Kidney (tissue), 14 donors: ENCODE results near the gene MED13L. TPM values are rescaled to one million over a fixed set of nuclear protein-coding genes. Genes with fewer than 3 reads are reported as not detected.

Source experiments
- DNase-seq, 5 donors: peaks; one replicate each; pipeline ENCODE4 v3.0.0-alpha.2; 2013 to 2020
- FAIRE-seq: peaks from 2 replicates; lab custom pipeline; 2012; peaks lifted over from hg19 to GRCh38; lab: Jason Lieb, UNC
- H3K27ac ChIP-seq, 2 donors: one replicate each; pipeline ENCODE4 v1.7.0; 2013; ENCODE audit warnings: low read depth in 2 of 2, low read length in 2 of 2, inconsistent platforms in 1 of 2
- H3K27me3 ChIP-seq: one replicate; pipeline ENCODE4 v1.7.1; 2013; ENCODE audit warnings: low read length, inconsistent platforms; ENCODE audit not compliant: control insufficient read depth, insufficient read depth
- H3K36me3 ChIP-seq, 3 donors: one replicate each; pipeline versions ENCODE4 v1.7.0 to v1.7.1; 2013; ENCODE audit warnings: low read length in 3 of 3, control low read depth in 1 of 3, inconsistent platforms in 1 of 3; ENCODE audit not compliant: insufficient read depth in 3 of 3, control insufficient read depth in 2 of 3
- H3K4me1 ChIP-seq, 3 donors: one replicate each; pipeline versions ENCODE4 v1.7.0 to v1.7.1; 2013; ENCODE audit warnings: low read length in 3 of 3, inconsistent platforms in 1 of 3, low read depth in 1 of 3; ENCODE audit not compliant: control insufficient read depth in 2 of 3, insufficient read depth in 2 of 3
- H3K4me3 ChIP-seq, 3 donors: one replicate each; pipeline versions ENCODE4 v1.7.0 to v1.8.1; 2013; ENCODE audit warnings: low read length in 3 of 3, control low read depth in 1 of 3, inconsistent platforms in 1 of 3
- H3K9ac ChIP-seq, 3 donors: one replicate each; pipeline versions ENCODE4 v1.7.0 to v1.7.1; 2013; ENCODE audit warnings: low read length in 3 of 3, control low read depth in 1 of 3, inconsistent platforms in 1 of 3
- H3K9me3 ChIP-seq, 3 donors: one replicate each; pipeline versions ENCODE4 v1.7.0 to v1.7.1; 2013; ENCODE audit warnings: low read length in 3 of 3, control low read depth in 1 of 3, inconsistent platforms in 1 of 3; ENCODE audit not compliant: control insufficient read depth in 2 of 3, insufficient read depth in 1 of 3
- intact Hi-C: fragments of 100-400 bp; cut with DNase I; formaldehyde crosslinking; loops from one replicate; pipeline ENCODE4 v1.11.1; 2022
- polyA plus RNA-seq: library from polyadenylated mRNA; stranded (reverse); fragments of 350-450 nt; fragmentation: Illumina TruSeq; extraction: RNeasy Lipid Tissue Mini Kit (QIAGEN cat#74804); gene quantifications from one replicate; pipeline ENCODE4 v1.2.3, GENCODE V29; 2014; ENCODE audit warnings: low read depth, low replicate concordance; ENCODE audit not compliant: insufficient read depth
- total RNA-seq: library from RNA; stranded (reverse); fragmentation: NEBNext Ultra II Directional; extraction: Animal tissue kit (Norgen Biotek cat#: 25700); gene quantifications from one replicate; pipeline ENCODE4 v1.2.1, GENCODE V29; 2021
- TF ChIP-seq, protein P1 (sequence below): IDR thresholded peaks from 3 replicates; pipeline ENCODE4 v1.5.1; 2012; ENCODE audit warnings: mild to moderate bottlenecking, moderate library complexity, borderline replicate concordance; ENCODE audit not compliant: insufficient read depth; ENCODE audit errors: extremely low read depth
- donor health status: control.
- donor health status: control.
- donor health status: control.
- donor health status: control.
- donor health status: control.
- donor health status: DM: yes; HTN: yes; CAD: no.
- donor health status: Normal renal cell carcinoma (clear cell type).

The MED13L gene
- total and polyA plus RNA-seq, 2 donors from 2014 or later: 7.1 to 153 TPM

DNA sequence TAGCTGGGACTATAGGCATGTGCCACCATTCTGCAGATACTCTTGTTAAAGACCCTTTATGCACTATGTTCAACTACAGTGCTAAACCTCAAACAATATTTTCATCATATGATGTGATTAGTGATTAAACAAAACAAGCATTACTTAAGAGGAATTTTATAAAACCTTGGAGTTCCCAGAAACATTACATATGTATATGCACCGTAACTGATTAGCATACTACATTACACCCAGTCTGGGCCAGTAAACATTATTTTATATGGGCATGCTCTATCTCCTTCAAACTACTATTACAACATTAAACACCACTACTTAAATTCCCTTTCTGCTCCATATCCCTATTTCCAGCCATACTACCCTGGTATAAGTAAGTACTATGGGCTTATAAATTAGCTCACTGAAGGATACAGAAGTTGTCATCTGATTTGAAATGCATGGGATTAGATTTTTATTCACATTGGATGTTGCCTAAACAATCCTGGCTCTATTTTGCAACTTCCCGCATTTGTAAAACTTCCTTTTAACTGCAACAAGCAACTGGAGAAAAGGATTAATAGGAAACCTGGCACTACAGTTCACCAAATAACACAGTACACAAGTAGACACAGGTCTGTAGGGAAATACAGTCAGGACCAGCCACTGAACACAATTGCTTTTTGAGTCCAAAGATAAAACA, 205.8 kb downstream of the MED13L start:
- intact Hi-C loops: no loop called here
- H3K4me3 ChIP-seq: no peak overlapping the region
- FAIRE-seq (no peak), DNase-seq (no peak)
- no peaks in the 10 kb centered on the region for H3K36me3 ChIP-seq
- H3K27me3 ChIP-seq: no peaks in the 10 kb centered on the region
- H3K4me1 ChIP-seq: peaks cover 0 to 4% (median 0%) of the 10 kb centered on the region in 3 donors
- no peak overlapping the region for H3K27ac ChIP-seq
- no peak overlapping the region for H3K9ac ChIP-seq
- TF ChIP-seq, protein P1, sequence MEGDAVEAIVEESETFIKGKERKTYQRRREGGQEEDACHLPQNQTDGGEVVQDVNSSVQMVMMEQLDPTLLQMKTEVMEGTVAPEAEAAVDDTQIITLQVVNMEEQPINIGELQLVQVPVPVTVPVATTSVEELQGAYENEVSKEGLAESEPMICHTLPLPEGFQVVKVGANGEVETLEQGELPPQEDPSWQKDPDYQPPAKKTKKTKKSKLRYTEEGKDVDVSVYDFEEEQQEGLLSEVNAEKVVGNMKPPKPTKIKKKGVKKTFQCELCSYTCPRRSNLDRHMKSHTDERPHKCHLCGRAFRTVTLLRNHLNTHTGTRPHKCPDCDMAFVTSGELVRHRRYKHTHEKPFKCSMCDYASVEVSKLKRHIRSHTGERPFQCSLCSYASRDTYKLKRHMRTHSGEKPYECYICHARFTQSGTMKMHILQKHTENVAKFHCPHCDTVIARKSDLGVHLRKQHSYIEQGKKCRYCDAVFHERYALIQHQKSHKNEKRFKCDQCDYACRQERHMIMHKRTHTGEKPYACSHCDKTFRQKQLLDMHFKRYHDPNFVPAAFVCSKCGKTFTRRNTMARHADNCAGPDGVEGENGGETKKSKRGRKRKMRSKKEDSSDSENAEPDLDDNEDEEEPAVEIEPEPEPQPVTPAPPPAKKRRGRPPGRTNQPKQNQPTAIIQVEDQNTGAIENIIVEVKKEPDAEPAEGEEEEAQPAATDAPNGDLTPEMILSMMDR: no peak
- H3K9me3 ChIP-seq: no peaks in the 10 kb centered on the region

DNA sequence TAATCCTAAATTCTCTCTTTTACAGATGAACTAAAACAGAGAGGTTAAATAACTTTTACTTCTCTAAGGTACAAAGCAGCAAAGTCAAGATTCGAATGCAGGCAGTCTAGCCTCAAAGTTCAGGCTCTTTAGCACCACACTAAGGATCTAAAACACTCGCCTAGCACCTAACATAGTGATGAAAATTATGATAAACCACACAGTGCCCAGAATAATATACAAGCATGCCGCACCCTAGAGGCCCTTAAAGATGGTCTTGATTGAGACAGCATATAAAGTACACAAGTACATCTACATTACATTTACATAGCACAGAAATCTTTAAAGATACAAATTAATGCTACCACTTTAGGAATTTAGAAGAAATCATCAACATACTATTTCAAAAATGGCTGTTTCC, 207.0 kb downstream of the MED13L start:
- intact Hi-C loops: no loop called here
- TF ChIP-seq, protein P1: no peak
- FAIRE-seq (no peak), DNase-seq (no peak)
- Histone ChIP-seq H3K9me3 (no peaks in the 10 kb centered on the region), H3K36me3 (no peaks in the 10 kb centered on the region), H3K9ac (no peak overlapping the region), H3K27me3 (no peaks in the 10 kb centered on the region), H3K4me3 (no peak overlapping the region), H3K4me1 (peaks cover 4 to 10% (median 8%) of the 10 kb centered on the region in 3 donors), H3K27ac (no peak overlapping the region)

DNA sequence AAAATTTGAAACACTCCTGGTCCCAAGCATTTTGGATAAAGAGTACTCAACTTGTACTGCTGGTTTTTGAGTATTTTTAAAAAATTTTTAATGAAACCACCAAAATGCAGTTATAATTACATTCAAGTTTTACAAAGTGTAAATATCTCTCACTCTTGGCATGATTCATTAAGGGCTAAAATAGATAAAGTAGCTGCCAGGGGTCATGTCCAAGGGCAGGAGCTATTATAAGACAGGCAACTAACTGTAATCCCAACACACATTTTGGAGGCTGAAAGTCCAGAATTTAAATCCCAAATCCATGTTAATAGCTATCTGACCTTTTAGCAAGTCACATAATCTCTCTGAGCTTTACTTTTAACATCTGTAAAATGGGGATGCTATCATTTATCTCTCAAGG, 207.6 kb downstream of the MED13L start:
- intact Hi-C loops: no loop called here
- Histone ChIP-seq H3K4me3 (no peak overlapping the region), H3K4me1 (peaks cover 4 to 12% (median 10%) of the 10 kb centered on the region in 3 donors), H3K36me3 (no peaks in the 10 kb centered on the region), H3K27ac (no peak overlapping the region), H3K9ac (no peak overlapping the region), H3K9me3 (no peaks in the 10 kb centered on the region), H3K27me3 (no peaks in the 10 kb centered on the region)
- FAIRE-seq: no peak
- TF ChIP-seq, protein P1: no peak
- no peak for DNase-seq
